Activated CD4-positive, alpha-beta memory T cell treated with anti-CD3 and anti-CD28 coated beads for 36 hours (primary cell): ENCODE data around the gene CCDC195. TPM values are rescaled to one million over a fixed set of nuclear protein-coding genes. Genes with fewer than 3 reads are reported as not detected.

ENCODE experiments used
- CTCF ChIA-PET: fragments of 350-600 bp; sonication (Branson Sonifier 250); formaldehyde crosslinking; loops from one replicate; lab custom pipeline; 2021; ENCODE audit warnings: antibody characterized with exemption, inconsistent platforms; lab: Charles Lee
- POLR2A ChIA-PET: fragments of 350-600 bp; sonication (Branson Sonifier 250); formaldehyde crosslinking; loops from one replicate; lab custom pipeline; 2021; ENCODE audit warnings: antibody characterized with exemption; lab: Charles Lee
- DNase-seq: peaks from one replicate; pipeline ENCODE4 v3.0.0-alpha.2; 2020
- H3K27ac Mint-ChIP-seq: one replicate; pipeline ENCODE4 v1.8.0; 2021; ENCODE audit warnings: mixed read lengths
- H3K27me3 Mint-ChIP-seq: one replicate; pipeline ENCODE4 v1.8.0; 2021; ENCODE audit warnings: mixed read lengths
- H3K36me3 Mint-ChIP-seq: one replicate; pipeline ENCODE4 v1.8.0; 2021; ENCODE audit warnings: mixed read lengths
- H3K4me1 Mint-ChIP-seq: one replicate; pipeline ENCODE4 v1.8.0; 2021; ENCODE audit warnings: low read depth, mixed read lengths
- H3K4me3 Mint-ChIP-seq: one replicate; pipeline ENCODE4 v1.8.0; 2021; ENCODE audit warnings: mild to moderate bottlenecking, mixed read lengths
- H3K9me3 Mint-ChIP-seq: one replicate; pipeline ENCODE4 v1.8.0; 2021; ENCODE audit warnings: mixed read lengths
- intact Hi-C: fragments of 100-400 bp; cut with micrococcal nuclease; formaldehyde crosslinking; loops from one replicate; pipeline ENCODE4 v1.15.1; 2023
- total RNA-seq, 2 experiments: library from RNA; stranded (reverse); gene quantifications; one replicate each; pipeline ENCODE4 v1.2.3, GENCODE V29; 2021

CCDC195 gene
- total RNA-seq, 2 experiments from 2014 or later: not detected

GRCh38 chr2:224723586-224724217, 7.5 kb upstream of the CCDC195 start:
- H3K27ac Mint-ChIP-seq: no peak overlapping the region
- peaks cover 11% of the 10 kb centered on the region for H3K9me3 Mint-ChIP-seq
- no peaks in the 10 kb centered on the region for H3K36me3 Mint-ChIP-seq
- CTCF ChIA-PET: no interaction called here
- intact Hi-C loops: no loop called here
- H3K4me3 Mint-ChIP-seq: no peak overlapping the region
- DNase-seq: no peak
- no peaks in the 10 kb centered on the region for H3K4me1 Mint-ChIP-seq
- POLR2A ChIA-PET: no interaction called here
- peaks cover 6% of the 10 kb centered on the region for H3K27me3 Mint-ChIP-seq

DNA sequence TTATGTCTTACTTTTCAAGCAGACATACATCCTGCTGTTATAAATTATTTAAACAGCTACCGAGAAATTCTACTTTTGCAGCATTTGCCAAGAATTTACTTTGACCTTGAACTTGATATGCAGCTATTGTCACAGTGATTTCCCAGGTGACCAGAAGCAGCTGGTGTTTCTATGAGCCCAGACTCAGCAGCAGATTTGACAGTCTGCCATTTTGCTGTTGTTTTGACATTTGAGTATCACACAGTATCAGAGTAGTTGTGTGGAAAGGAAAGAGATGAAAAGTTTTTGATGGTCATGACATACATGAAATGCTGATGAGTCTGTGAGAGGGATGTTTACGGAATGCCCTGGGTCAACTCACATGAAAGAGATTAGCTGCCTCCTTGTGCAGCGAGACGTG, 6.6 kb upstream of the CCDC195 start:
- Mint-ChIP-seq H3K27me3 (peaks cover 3% of the 10 kb centered on the region), H3K36me3 (no peaks in the 10 kb centered on the region), H3K27ac (no peak overlapping the region), H3K4me1 (no peaks in the 10 kb centered on the region), H3K4me3 (no peak overlapping the region), H3K9me3 (peaks cover 6% of the 10 kb centered on the region)
- ChIA-PET CTCF (interaction anchor here (1.0 kb wide), 1 partner anchor 226 kb away, joined by 3 read pairs; no protein-coding TSS in a partner anchor), POLR2A (no interaction called here)
- intact Hi-C loops: no loop called here
- no peak for DNase-seq

DNA sequence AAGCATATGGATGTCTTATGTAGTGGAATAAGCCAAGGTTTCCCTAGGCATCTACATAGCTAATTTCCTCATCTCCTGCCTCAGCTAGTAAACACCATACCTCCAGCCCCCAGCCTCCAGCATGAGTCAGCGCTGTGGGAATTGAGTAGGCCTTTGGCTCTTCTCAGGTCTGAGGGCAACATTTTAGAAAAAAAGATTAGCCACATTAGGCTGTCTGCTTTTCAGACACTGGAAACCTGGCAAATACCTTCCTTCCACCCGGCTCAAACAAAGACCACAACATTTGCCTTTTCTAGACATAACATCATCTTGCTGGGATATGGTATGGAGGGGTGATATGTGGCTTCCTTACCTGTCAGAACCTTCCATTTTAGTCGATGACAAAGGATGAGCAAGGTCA, 6.1 kb upstream of the CCDC195 start:
- Mint-ChIP-seq H3K4me3 (no peak overlapping the region), H3K27me3 (peaks cover 3% of the 10 kb centered on the region), H3K4me1 (no peaks in the 10 kb centered on the region), H3K9me3 (peaks cover under 1% of the 10 kb centered on the region), H3K36me3 (no peaks in the 10 kb centered on the region), H3K27ac (no peak overlapping the region)
- CTCF ChIA-PET: interaction anchor here (1.0 kb wide), 1 partner anchor 225 kb away, joined by 3 read pairs; no protein-coding TSS in a partner anchor
- POLR2A ChIA-PET: no interaction called here
- intact Hi-C loops: no loop called here
- DNase-seq: peak; percentile 9

DNA sequence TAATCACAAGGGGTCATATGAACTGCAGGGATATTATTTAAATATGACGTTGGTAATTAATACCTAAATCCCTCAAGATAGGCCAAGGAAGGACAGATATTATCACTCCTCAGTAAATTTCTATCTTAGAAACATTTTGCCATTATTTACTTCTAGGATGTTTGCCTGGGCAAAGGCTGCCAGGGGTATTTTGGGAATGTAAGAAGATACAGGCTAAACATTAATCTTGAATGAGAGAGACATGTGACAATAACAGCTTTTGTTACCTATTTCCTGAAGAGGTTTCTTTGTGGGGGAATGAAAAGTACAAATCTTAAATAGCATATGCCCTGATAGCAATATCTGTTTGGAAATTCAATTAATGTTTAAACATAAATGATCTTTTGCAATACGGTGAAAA, 756 bp upstream of the CCDC195 start:
- no peak for DNase-seq
- Mint-ChIP-seq H3K4me1 (no peaks in the 10 kb centered on the region), H3K4me3 (no peak overlapping the region), H3K36me3 (no peaks in the 10 kb centered on the region), H3K9me3 (peaks cover 5% of the 10 kb centered on the region), H3K27me3 (peaks cover 2% of the 10 kb centered on the region), H3K27ac (no peak overlapping the region)
- POLR2A ChIA-PET: no interaction called here
- CTCF ChIA-PET: no interaction called here
- intact Hi-C loops: no loop called here

DNA sequence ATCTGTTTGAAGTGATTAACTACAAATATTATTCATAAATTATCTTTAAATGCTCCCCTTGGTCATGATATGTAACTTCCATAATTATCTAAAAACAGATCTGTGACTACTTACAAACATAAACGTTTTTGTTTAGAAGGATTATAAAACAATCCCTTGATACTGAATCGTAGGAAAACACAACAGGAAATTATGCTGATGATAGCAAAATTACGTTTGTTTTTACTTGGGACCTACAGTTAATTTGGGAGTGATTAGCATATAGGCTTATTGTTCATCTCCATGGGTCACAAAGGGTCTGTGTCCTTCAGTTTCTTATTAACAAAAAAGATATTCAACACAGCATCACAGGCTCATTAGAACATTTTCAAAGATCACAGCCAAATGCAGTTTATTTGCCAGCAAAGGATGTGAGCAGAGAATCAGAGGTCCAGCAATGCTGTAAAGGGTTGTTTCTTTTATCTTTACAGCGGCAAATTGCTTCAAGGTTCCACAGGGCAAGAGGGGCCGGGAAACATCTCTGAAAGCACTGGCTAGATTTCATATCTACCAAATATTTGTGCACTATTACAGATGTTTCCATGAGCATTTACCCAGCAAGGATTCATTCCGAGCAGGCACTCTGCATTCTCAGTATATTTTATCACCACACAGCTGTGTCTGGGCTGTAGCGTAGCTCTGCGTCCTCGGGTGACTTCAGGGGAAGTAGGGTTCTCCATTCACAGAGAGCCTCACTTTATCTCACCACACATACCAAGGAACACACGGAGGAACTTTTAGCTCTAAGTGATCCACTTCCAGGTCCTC, 4.1 kb downstream of the CCDC195 start:
- intact Hi-C loops: no loop called here
- no peak for DNase-seq
- H3K9me3 Mint-ChIP-seq: peaks cover 5% of the 10 kb centered on the region
- H3K27me3 Mint-ChIP-seq: peaks cover 4% of the 10 kb centered on the region
- no peak overlapping the region for H3K4me3 Mint-ChIP-seq
- POLR2A ChIA-PET: no interaction called here
- CTCF ChIA-PET: no interaction called here
- H3K36me3 Mint-ChIP-seq: no peaks in the 10 kb centered on the region
- no peaks in the 10 kb centered on the region for H3K4me1 Mint-ChIP-seq
- no peak overlapping the region for H3K27ac Mint-ChIP-seq

GRCh38 chr2:224711381-224711780, 4.8 kb downstream of the CCDC195 start:
- H3K27me3 Mint-ChIP-seq: peaks cover 4% of the 10 kb centered on the region
- ChIA-PET CTCF (no interaction called here), POLR2A (no interaction called here)
- no peak for DNase-seq
- intact Hi-C loops: no loop called here
- H3K4me3 Mint-ChIP-seq: no peak overlapping the region
- H3K4me1 Mint-ChIP-seq: no peaks in the 10 kb centered on the region
- no peak overlapping the region for H3K27ac Mint-ChIP-seq
- H3K36me3 Mint-ChIP-seq: no peaks in the 10 kb centered on the region
- H3K9me3 Mint-ChIP-seq: peaks cover 5% of the 10 kb centered on the region

GRCh38 chr2:224709301-224709700, 6.9 kb downstream of the CCDC195 start:
- peaks cover 4% of the 10 kb centered on the region for H3K27me3 Mint-ChIP-seq
- ChIA-PET CTCF (no interaction called here), POLR2A (no interaction called here)

GRCh38 chr2:224694502-224694901, 21.7 kb downstream of the CCDC195 start:
- Mint-ChIP-seq H3K36me3 (no peaks in the 10 kb centered on the region), H3K4me3 (no peak overlapping the region), H3K9me3 (no peaks in the 10 kb centered on the region), H3K4me1 (no peaks in the 10 kb centered on the region), H3K27ac (no peak overlapping the region), H3K27me3 (no peaks in the 10 kb centered on the region)
- CTCF ChIA-PET: no interaction called here
- POLR2A ChIA-PET: no interaction called here
- no peak for DNase-seq
- intact Hi-C loops: no loop called here

More at GRCh38 chr2:224709301-224709700, 6.9 kb downstream of the CCDC195 start:
- Mint-ChIP-seq H3K4me1 (no peaks in the 10 kb centered on the region), H3K9me3 (peaks cover 5% of the 10 kb centered on the region), H3K27ac (no peak overlapping the region), H3K4me3 (no peak overlapping the region), H3K36me3 (no peaks in the 10 kb centered on the region)
- intact Hi-C loops: no loop called here
- DNase-seq: no peak

- intact Hi-C loops: no loop called here
- DNase-seq: no peak
- H3K9me3 Mint-ChIP-seq: no peaks in the 10 kb centered on the region
- H3K4me3 Mint-ChIP-seq: no peak overlapping the region
- no peaks in the 10 kb centered on the region for H3K27me3 Mint-ChIP-seq
- ChIA-PET CTCF (no interaction called here), POLR2A (no interaction called here)
- no peaks in the 10 kb centered on the region for H3K36me3 Mint-ChIP-seq
- H3K4me1 Mint-ChIP-seq: no peaks in the 10 kb centered on the region
- no peak overlapping the region for H3K27ac Mint-ChIP-seq
Measured at GRCh38 chr2:224691563-224691962, 24.6 kb downstream of the CCDC195 start.

- Mint-ChIP-seq H3K9me3 (no peaks in the 10 kb centered on the region), H3K27ac (no peak overlapping the region), H3K27me3 (no peaks in the 10 kb centered on the region), H3K4me3 (no peak overlapping the region), H3K36me3 (no peaks in the 10 kb centered on the region), H3K4me1 (no peaks in the 10 kb centered on the region)
- CTCF ChIA-PET: no interaction called here
- no peak for DNase-seq
- intact Hi-C loops: no loop called here
- POLR2A ChIA-PET: no interaction called here
Measured at GRCh38 chr2:224690868-224691267, 25.3 kb downstream of the CCDC195 start.

GRCh38 chr2:224689539-224689938, 26.6 kb downstream of the CCDC195 start:
- intact Hi-C loops: no loop called here
- H3K27me3 Mint-ChIP-seq: no peaks in the 10 kb centered on the region
- CTCF ChIA-PET: no interaction called here
- DNase-seq: no peak
- no peaks in the 10 kb centered on the region for H3K4me1 Mint-ChIP-seq
- H3K4me3 Mint-ChIP-seq: no peak overlapping the region
- POLR2A ChIA-PET: no interaction called here
- no peaks in the 10 kb centered on the region for H3K36me3 Mint-ChIP-seq
- H3K27ac Mint-ChIP-seq: no peak overlapping the region
- H3K9me3 Mint-ChIP-seq: no peaks in the 10 kb centered on the region

- ChIA-PET CTCF (no interaction called here), POLR2A (no interaction called here)
- Mint-ChIP-seq H3K4me1 (no peaks in the 10 kb centered on the region), H3K9me3 (no peaks in the 10 kb centered on the region), H3K36me3 (no peaks in the 10 kb centered on the region), H3K27me3 (no peaks in the 10 kb centered on the region), H3K4me3 (no peak overlapping the region), H3K27ac (no peak overlapping the region)
- no peak for DNase-seq
- intact Hi-C loops: no loop called here
Measured at GRCh38 chr2:224688997-224689396, 27.2 kb downstream of the CCDC195 start.

- Mint-ChIP-seq H3K27me3 (no peaks in the 10 kb centered on the region), H3K4me1 (no peaks in the 10 kb centered on the region), H3K9me3 (no peaks in the 10 kb centered on the region), H3K4me3 (no peak overlapping the region), H3K27ac (no peak overlapping the region), H3K36me3 (no peaks in the 10 kb centered on the region)
- intact Hi-C loops: no loop called here
- POLR2A ChIA-PET: no interaction called here
- CTCF ChIA-PET: no interaction called here
- no peak for DNase-seq
Measured at GRCh38 chr2:224687156-224687555, 29.0 kb downstream of the CCDC195 start.
